ENCODE data around the gene SRSF9.
"Not testable (repeated sequence)": the region's sequence is repeated elsewhere in the genome, so short reads cannot be mapped to it uniquely, and the experiment has no call there.

Gene SRSF9

GRCh38 chr12:120481022-120481767 is 11.6 kb upstream of the SRSF9 start:
- no peak for FAIRE-seq

- no peak for FAIRE-seq
These were observed 10.7 kb upstream of the SRSF9 start for GRCh38 chr12:120480211-120480610.

DNA sequence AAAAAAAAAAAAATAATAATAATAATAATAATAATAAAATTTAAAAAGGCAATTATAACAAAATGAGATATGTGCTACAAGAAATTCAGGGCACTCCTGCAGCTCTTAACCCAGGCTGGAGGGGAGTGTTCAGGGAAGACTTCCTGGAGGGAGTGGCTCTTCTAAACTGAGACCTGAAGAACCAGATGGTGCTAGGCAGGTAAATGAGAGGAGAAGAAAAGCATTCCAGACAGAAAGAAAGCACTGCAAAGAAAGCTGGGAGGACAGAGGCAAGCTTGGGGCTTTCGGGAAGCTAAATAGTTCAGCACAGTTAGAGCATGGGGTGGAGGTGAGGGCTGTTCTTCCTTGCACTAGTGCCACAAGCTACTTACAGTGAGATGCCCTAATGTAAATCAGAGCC is 9.9 kb upstream of the SRSF9 start:
- FAIRE-seq = no peak

GRCh38 chr12:120475643-120476042 is 6.1 kb upstream of the SRSF9 start:
- FAIRE-seq = no peak

GRCh38 chr12:120474616-120474960 is 5.0 kb upstream of the SRSF9 start:
- no peak for FAIRE-seq

- no peak for FAIRE-seq
These were observed 4.5 kb upstream of the SRSF9 start for GRCh38 chr12:120473807-120474615.

GRCh38 chr12:120472521-120472920 is 3.0 kb upstream of the SRSF9 start:
- no peak for FAIRE-seq

- no peak for FAIRE-seq
These were observed 719 bp upstream of the SRSF9 start for GRCh38 chr12:120470150-120470784.

DNA sequence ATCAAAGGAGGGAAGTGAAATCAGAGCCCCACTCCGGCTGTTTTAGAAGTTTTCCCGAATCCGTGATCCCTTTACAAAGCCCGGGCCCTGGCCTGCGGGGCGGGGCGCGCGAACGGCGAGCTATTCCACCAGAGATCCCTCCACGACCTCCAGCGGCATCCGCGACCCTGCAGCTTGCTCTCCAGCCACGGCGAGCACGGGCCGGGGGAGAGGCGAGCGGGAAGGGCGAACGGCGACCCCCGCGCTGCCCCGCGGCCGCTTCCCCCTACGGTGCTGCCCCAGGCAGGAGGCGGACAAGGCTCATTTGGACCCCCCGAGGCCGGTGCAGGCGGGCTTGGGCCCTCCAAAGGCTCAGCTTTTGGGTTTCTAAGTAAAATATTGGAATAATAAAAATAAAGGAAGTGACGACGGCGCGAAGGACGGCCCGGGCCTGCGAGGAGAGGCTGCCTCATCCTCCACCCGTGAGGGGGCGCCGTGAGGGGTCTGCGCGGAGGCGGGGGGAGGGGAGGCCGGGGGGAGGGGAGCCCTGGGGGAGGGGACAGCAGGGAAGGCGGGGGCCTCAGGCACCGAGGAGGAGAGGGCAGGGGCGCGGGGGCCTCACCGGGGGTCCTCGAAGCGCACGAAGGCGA is 613 bp downstream of the SRSF9 start:
- FAIRE-seq = no peak

- FAIRE-seq = no peak
These were observed 1.2 kb downstream of the SRSF9 start for GRCh38 chr12:120468325-120468820.

DNA sequence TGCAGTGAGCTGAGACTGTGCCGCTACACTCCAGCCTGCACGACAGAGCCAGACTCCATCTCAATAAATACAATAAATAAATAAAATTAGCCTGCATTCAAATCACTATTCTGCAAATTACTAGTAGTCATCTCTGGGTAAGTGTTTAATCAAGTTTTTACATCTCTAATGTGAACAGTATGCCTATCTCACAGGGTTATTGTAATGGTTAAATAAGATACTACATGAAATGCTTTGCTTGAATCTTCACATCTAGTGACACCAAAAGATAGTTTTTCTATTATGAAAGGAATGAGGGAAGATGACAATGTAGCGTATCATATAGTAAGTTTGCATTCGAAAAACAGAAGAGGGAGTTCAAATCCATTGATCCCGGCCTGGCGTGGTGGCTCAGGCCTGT is 2.1 kb downstream of the SRSF9 start:
- no peak for FAIRE-seq

DNA sequence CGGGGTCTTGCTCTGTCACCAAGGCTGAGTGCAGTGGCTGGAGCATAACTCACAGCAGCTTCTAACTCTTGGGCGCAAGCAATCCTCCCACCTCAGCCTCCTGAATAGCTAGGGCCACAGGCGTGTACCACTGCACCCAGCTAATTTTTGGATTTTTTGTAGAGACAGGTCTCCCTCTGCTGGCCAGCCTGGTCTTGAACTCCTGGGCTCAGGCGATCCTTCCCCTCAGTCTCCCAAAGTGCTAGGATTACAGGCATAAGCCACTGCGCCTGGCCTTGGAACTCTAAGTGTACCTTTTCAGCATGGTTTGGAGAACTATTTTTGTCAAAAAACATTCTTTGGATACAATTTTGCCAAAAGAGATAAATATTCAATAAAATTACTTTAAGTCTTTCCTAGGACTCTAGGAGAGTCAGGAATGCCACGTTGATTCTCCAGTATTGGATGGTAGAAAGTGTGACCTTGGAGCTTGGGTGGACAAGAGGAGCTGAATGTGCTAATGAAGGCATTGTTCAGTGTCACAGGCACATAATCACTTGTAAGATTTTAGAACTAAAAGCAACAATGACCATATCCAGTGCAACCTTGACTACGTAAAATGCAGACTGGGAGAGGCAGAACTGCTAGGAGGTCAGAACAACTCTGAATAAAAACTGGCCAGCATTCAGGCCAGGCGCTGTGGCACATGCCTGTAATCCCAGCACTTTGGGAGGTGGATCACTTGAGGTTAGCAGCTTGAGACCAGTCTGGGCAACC is 2.8 kb downstream of the SRSF9 start:
- FAIRE-seq = no peak

DNA sequence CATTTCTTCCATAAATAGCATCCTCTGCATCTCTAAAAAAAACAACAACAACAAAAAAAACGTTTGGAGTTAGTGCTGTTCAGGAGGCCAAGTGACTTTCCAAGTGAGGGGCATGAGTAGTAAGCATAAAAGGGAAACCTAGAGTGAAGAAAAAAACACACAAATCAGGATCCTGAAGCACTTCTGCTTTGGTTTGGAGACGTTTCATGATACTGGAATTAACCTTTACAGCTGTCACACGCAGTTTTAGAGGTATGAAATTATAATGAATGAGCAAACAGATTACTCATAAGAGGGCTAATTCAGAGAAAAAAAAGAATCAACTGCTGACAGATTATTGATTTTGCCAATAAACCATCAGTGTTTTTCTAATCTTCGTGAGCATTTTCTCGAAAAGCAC is 3.8 kb downstream of the SRSF9 start:
- FAIRE-seq = no peak

DNA sequence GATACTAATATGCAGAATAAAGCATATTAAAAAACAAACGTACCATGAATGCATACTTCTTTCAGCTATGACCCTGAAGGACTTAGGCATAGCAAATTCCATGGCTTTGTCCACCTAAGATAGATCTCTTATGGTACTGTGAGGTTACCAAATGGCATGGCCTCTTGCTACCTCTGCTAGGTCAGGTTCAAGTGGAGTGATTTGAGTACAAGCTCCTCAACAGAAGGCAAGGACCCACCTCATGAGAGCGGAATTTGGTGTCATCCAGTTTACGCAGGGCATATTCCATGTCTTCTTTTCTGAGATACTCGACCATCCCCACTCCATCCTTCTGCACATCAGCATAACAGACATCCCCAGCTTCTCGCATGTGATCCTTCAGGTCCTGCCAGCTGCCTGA is 5.8 kb downstream of the SRSF9 start:
- FAIRE-seq = no peak

DNA sequence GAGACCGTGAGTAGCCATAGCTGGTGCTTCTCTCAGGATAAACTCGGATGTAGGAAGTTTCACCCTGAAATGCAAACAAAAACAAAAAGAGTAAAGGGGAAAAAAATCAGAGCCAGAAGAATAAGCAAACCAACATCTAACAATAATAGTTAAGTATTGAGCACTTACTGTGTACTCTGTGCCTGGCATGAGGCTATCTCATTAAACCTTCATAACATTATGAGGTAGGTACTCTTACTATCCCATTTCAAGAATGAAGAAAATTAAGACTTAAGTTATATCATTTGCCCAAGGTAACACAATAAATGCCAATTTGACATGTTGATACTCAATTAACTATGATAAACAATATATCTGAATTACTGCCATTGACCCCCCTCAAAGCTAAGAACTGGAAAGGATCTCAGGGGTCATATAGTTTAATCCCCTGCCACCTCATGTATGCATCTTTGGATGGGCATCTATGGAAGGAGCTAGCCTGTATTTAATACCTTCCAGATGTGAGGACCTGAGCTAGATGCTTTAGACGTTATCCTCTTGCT is 7.4 kb downstream of the SRSF9 start:
- FAIRE-seq = no peak

GRCh38 chr12:120460157-120460556 is 9.4 kb downstream of the SRSF9 start:
- no peak for FAIRE-seq

GRCh38 chr12:120457133-120457532 is 12.4 kb downstream of the SRSF9 start:
- no peak for FAIRE-seq

- no peak for FAIRE-seq
These were observed 14.2 kb downstream of the SRSF9 start for GRCh38 chr12:120455302-120455701.

DNA sequence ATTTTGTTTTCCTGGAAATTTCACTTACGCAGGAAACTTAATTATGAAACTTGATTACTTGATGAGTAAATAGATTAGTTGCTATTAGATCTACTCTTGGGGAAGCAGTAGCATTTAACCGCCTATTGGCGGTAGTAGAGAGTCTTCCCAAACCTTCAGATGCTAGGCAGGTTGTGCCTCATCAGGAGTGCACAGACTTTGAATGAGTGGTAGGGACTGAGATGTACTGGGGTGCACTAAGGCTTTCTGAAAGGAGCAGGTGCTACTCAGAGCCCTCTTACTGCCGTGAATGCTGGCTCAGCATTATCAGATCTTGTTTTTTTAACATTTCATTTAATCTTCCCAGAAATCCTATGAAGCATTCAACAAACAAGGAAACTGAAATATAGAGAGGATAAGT is 15.6 kb downstream of the SRSF9 start:
- FAIRE-seq = no peak

DNA sequence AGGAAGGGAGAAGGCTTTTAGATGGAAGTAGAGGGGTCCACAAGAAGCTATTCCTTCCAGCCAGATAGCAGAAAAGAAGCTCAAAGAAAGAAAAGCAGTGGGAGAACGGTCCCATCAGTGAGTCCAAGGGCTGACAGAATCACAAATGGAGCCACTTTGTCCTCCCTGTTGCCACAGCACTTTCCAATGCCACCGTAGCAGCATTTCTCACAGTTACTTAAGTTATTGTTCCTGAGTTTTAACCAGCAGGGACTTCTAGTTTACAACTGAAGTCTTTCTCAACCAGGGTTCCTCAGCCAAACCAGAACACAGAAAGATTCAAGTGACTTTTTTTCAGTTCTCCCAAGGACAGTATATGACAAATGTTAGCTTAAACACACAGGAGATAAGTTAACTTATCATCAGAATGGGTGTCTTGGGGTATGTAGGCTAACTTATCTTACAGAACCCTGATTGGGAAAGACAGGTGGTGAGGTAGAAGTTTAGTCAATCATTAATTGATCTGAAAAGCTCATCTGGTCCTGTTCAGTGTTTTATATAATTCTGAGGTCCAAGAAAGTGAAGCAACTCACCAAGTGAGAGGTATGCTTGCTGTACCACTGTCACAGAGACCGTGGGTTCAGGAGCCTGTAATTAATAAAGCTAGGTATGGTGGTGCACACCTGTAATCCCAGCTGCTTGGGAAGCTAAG is 16.3 kb downstream of the SRSF9 start:
- FAIRE-seq = no peak

GRCh38 chr12:120452524-120452923 is 17.0 kb downstream of the SRSF9 start:
- not testable (repeated sequence) for FAIRE-seq

GRCh38 chr12:120447992-120448391 is 21.6 kb downstream of the SRSF9 start:
- FAIRE-seq = no peak
